Endothelial cell (in vitro differentiated cells): ENCODE results near the gene MRPS27. TPM values are rescaled to one million over a fixed set of nuclear protein-coding genes. Genes with fewer than 3 reads are reported as not detected.
"Not testable (repeated sequence)": the region's sequence is repeated elsewhere in the genome, so short reads cannot be mapped to it uniquely, and the experiment has no call there.

ENCODE experiments used
- DNase-seq: peaks from one replicate; pipeline ENCODE4 v3.0.0; 2021; ENCODE audit warnings: low spot score
- H3K27ac Mint-ChIP-seq: one replicate; pipeline ENCODE4 v1.8.0; 2021; ENCODE audit warnings: mixed read lengths, inconsistent platforms; ENCODE audit not compliant: unreplicated experiment
- H3K27me3 Mint-ChIP-seq: one replicate; pipeline ENCODE4 v1.8.0; 2021; ENCODE audit warnings: mild to moderate bottlenecking, moderate library complexity, mixed read lengths, inconsistent platforms; ENCODE audit not compliant: unreplicated experiment
- H3K36me3 Mint-ChIP-seq: one replicate; pipeline ENCODE4 v1.8.0; 2021; ENCODE audit warnings: mild to moderate bottlenecking, low read depth, mixed read lengths, inconsistent platforms; ENCODE audit not compliant: unreplicated experiment
- H3K4me1 Mint-ChIP-seq: one replicate; pipeline ENCODE4 v1.8.0; 2021; ENCODE audit warnings: mild to moderate bottlenecking, mixed read lengths, inconsistent platforms; ENCODE audit not compliant: unreplicated experiment
- H3K4me3 Mint-ChIP-seq: one replicate; pipeline ENCODE4 v1.8.0; 2021; ENCODE audit warnings: mild to moderate bottlenecking, mixed read lengths, inconsistent platforms; ENCODE audit not compliant: unreplicated experiment
- H3K9me3 Mint-ChIP-seq: one replicate; pipeline ENCODE4 v1.8.0; 2021; ENCODE audit warnings: mixed read lengths, inconsistent platforms; ENCODE audit not compliant: unreplicated experiment
- total RNA-seq: library from RNA; stranded (reverse); fragmentation: NEBNext Ultra II Directional; extraction: Animal tissue kit (Norgen Biotek cat#: 25700); gene quantifications from one replicate; pipeline ENCODE4 v1.2.1, GENCODE V29; 2021; ENCODE audit not compliant: unreplicated experiment
- TF ChIP-seq, protein P1 (sequence below): fragments of 200-600 bp; sonication (generic); IDR thresholded peaks from one replicate; pipeline ENCODE4 v1.5.0; 2021; ENCODE audit warnings: antibody characterized with exemption; ENCODE audit not compliant: unreplicated experiment

The MRPS27 gene
- total RNA-seq, 1 donor from 2014 or later = 62.8 TPM

DNA sequence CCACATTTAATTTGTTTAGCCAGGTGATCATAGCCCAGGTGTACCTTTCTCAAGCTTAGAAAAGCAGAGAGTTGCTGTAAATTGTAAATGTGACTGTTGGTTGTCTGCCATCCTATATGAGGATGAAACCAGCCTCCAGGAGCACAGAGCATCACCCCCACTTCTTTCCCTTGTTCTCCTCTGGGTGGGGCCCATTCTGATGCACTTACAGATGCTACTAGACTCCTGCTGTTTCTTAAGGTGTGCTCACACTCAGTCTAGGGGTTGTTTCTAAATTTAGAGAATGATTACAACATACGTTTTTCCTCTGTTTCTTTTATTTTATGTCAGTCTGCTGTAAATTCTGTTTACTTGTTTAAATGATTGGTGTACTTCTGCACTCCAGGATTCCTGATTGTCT, 10.7 kb upstream of the MRPS27 start:
- no peak for DNase-seq
- Mint-ChIP-seq H3K27ac (no peak overlapping the region), H3K4me3 (no peak overlapping the region), H3K36me3 (peaks cover 29% of the 10 kb centered on the region), H3K9me3 (no peaks in the 10 kb centered on the region), H3K27me3 (no peaks in the 10 kb centered on the region), H3K4me1 (no peaks in the 10 kb centered on the region)
- TF ChIP-seq, protein P1, sequence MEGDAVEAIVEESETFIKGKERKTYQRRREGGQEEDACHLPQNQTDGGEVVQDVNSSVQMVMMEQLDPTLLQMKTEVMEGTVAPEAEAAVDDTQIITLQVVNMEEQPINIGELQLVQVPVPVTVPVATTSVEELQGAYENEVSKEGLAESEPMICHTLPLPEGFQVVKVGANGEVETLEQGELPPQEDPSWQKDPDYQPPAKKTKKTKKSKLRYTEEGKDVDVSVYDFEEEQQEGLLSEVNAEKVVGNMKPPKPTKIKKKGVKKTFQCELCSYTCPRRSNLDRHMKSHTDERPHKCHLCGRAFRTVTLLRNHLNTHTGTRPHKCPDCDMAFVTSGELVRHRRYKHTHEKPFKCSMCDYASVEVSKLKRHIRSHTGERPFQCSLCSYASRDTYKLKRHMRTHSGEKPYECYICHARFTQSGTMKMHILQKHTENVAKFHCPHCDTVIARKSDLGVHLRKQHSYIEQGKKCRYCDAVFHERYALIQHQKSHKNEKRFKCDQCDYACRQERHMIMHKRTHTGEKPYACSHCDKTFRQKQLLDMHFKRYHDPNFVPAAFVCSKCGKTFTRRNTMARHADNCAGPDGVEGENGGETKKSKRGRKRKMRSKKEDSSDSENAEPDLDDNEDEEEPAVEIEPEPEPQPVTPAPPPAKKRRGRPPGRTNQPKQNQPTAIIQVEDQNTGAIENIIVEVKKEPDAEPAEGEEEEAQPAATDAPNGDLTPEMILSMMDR = no peak

DNA sequence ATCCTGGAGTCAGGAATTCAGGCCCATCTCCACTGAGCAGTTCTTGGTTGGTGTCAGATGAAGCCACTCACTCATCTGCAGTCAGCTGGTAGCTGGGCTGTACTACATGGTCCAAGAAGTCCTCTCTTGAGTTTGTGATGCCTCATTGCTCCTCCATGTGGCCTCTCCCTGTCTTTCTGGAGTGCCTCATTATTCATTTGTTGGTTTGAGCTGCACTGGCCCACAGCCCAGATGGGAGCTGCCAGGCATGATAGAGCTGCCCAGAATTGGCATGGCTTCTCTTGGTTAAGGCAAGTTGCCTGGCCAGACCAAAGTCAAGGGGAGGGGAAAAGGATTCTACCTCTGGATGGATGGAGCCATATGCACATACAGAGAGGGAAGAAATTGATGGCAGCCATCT, 8.1 kb upstream of the MRPS27 start:
- Mint-ChIP-seq H3K9me3 (no peaks in the 10 kb centered on the region), H3K36me3 (peaks cover 31% of the 10 kb centered on the region), H3K4me3 (no peak overlapping the region), H3K27ac (no peak overlapping the region), H3K27me3 (no peaks in the 10 kb centered on the region), H3K4me1 (no peaks in the 10 kb centered on the region)
- TF ChIP-seq, protein P1 = no peak
- no peak for DNase-seq

DNA sequence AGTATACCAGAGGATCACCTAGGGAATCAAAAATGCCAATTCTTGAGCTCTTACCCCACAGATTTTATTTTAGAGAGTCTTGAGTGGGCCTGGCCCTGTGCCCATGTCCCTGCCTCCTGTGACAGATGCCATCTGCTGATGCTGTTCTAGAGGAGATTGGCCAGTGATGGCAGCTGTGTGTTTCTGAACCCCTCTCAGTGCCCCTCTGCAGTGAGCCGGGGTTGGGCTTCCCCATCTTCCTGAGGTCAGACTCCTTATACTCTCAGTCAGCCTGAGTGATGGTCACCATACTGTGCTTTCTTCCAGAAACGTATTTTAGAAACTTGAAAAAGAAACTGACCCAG, 6.2 kb upstream of the MRPS27 start:
- Mint-ChIP-seq H3K4me1 (no peaks in the 10 kb centered on the region), H3K27ac (no peak overlapping the region), H3K36me3 (peaks cover 30% of the 10 kb centered on the region), H3K9me3 (no peaks in the 10 kb centered on the region), H3K27me3 (no peaks in the 10 kb centered on the region), H3K4me3 (no peak overlapping the region)
- TF ChIP-seq, protein P1 = no peak
- no peak for DNase-seq

DNA sequence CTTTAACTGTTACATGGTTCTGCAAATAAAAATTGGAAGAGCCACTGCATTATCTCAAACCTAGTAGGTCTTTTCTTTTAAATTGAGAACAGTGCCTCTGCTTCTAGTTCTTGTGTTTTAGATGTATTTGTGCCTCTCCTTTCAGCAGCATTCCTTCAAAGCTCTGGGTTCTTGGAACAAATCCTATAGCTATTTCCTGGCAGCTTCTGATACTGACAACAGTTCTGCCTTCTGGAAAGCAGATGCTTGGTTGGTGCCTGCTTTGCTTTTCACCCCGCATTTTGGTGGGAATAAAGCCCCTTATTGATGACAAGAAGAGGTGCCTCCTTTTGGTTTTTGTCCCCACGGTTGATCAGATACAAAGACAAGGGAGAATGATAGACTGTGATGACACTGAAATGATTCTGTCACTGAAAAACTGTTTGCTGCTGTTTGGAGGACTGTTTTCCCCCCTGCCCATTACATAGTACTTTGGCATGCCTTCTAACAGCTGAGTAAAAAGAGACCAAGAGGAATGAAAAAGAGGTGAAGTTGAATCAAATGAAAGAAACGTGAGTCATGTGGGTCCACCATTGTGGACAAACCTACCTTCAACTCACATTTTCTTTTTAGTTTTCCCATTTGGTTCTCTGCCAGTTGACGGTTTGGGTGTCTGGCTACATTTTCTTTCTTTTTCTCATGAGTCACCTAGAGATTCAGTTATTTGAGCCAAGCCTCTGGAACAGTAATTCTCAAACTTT, 5.7 kb upstream of the MRPS27 start:
- peaks cover 25% of the 10 kb centered on the region for H3K36me3 Mint-ChIP-seq
- DNase-seq = no peak
- TF ChIP-seq, protein P1 = no peak
- no peaks in the 10 kb centered on the region for H3K27me3 Mint-ChIP-seq
- no peak overlapping the region for H3K27ac Mint-ChIP-seq
- H3K9me3 Mint-ChIP-seq = no peaks in the 10 kb centered on the region
- no peaks in the 10 kb centered on the region for H3K4me1 Mint-ChIP-seq
- no peak overlapping the region for H3K4me3 Mint-ChIP-seq

DNA sequence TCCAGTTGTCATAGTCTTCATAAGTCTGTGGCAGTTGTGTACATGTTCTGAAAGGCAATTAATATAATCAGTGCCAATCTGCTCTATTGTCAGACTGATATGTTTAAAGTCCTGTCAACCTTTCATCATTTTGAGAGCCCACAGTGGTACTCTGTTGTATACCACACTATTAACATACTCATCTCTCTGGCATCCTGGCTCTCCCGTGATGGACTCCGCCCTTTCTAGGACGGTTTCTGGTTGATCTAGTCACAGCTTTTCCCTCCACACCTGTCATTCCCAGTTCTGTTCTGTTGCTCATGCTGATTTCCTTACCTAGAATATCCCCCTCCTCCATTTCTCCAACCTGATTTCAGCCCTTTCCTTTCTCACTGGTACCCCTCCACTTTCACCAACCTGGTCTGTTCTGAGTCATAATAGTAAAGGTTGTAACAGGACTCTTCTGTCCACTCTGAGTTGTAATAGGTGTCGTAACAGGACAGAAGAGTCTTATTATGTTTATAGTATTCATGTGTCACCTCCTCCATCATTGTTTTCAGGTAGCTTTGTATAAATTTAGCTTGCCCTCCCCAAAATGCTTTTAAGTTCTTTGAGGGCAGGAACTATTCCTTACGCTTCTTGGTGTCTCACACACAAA, 4.3 kb upstream of the MRPS27 start:
- Mint-ChIP-seq H3K9me3 (no peaks in the 10 kb centered on the region), H3K4me3 (no peak overlapping the region), H3K27me3 (no peaks in the 10 kb centered on the region), H3K27ac (no peak overlapping the region), H3K4me1 (peaks cover 4% of the 10 kb centered on the region), H3K36me3 (peaks cover 15% of the 10 kb centered on the region)
- TF ChIP-seq, protein P1 = no peak
- no peak for DNase-seq

DNA sequence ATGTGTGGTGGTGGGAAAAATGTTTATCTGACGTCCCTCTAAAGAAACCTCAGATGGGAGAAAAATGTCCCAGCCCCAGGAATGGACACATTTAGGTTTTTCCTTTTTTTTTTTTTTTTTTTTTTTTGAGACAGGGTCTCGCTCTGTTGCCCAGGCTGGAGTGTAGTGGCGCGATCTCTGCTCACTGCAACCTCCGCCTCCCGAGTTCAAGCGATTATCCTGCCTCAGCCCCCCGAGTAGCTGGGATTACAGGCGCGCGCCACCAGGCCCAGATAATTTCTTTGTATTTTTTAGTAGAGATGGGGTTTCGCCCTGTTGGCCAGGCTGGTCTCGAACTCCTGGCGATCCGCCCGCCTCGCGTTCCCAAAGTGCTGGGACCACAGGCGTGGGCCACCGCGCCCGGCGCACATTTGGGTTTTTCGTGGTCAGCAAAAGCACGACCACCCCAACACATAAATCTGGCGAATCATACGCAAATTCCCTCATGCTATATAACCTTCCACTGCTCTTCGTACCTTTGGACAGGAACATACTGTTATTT, 535 bp downstream of the MRPS27 start:
- peak; percentile 26 for DNase-seq
- H3K27ac Mint-ChIP-seq = peak overlapping the region; percentile 58
- H3K36me3 Mint-ChIP-seq, H3K27me3 Mint-ChIP-seq, H3K9me3 Mint-ChIP-seq, H3K4me1 Mint-ChIP-seq: not testable (repeated sequence)
- H3K4me3 Mint-ChIP-seq = peak overlapping the region; percentile 98
